ENCODE results near the gene GRAP.

Gene GRAP

DNA sequence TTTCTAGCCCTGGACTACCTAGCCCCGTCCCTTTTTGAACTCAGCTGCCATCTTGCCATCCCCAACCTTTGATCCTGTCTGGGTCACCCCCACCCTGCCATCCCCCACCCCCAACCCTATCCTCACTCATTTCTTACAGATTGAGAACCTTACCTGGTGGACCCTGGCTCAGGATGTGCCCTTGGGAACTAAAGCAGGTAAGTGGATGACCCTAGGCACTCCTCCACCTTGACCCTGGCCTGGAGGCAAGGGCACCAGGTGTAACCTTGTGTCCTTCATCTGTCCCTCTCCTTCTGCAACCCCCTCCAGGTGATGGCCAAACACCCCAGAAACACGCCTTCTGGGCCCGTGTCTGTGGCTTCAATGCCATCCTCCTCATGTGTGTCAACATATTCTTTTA lies 26.7 kb downstream of the GRAP start:
- in situ Hi-C loops (cut with MboI; ENCODE audit: low pct_unique_long_range_greater_than_20kb, low sequenced_read_pairs, unreplicated experiment): loop anchor here (25.0 kb wide), 1 partner anchor 208 kb away; no protein-coding TSS in a partner anchor
- no peak for DNase-seq (ENCODE audit: low spot score)
- TF ChIP-seq CTCF (IDR thresholded peaks at IDR 0.05; ENCODE audit: extremely low read depth, insufficient read depth, missing control alignments): no peak

DNA sequence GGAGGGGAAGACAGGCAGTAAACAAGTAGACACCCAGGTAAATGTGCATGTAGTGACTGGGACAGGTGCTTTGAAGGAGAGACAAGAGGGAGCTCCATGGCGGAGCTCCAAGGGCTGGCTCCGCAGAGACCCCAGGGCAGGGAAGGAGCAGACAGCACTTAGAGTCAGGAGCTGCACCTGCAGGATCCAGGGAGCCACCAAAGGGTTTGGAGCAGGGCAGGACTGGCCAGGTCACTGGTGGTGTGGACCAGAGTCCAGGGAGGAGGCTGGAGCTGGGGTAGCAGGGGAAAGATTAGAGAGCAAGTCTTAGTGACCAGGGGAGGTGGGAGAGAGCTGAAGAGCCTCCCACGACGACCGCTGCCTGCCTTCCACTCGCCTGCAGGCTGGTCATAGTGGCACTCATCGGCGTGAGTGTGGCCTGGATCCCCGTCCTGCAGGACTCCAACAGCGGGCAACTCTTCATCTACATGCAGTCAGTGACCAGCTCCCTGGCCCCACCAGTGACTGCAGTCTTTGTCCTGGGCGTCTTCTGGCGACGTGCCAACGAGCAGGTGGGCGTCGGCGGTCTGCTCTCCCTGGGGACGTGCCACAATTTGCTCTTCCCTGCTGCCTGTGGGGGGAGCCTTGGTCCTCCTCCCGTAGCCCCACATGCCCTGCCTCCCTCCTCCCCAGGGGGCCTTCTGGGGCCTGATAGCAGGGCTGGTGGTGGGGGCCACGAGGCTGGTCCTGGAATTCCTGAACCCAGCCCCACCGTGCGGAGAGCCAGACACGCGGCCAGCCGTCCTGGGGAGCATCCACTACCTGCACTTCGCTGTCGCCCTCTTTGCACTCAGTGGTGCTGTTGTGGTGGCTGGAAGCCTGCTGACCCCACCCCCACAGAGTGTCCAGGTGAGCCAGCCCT lies 27.5 kb downstream of the GRAP start:
- DNase-seq (ENCODE audit: low spot score): no peak
- in situ Hi-C loops (cut with MboI; ENCODE audit: low pct_unique_long_range_greater_than_20kb, low sequenced_read_pairs, unreplicated experiment): loop anchor here (25.0 kb wide), 1 partner anchor 207 kb away; no protein-coding TSS in a partner anchor
- TF ChIP-seq CTCF (IDR thresholded peaks at IDR 0.05; ENCODE audit: extremely low read depth, insufficient read depth, missing control alignments): no peak

GRCh38 chr17:19018600-19018950 lies 28.2 kb downstream of the GRAP start:
- in situ Hi-C loops (cut with MboI; ENCODE audit: low pct_unique_long_range_greater_than_20kb, low sequenced_read_pairs, unreplicated experiment): loop anchor here (25.0 kb wide), 1 partner anchor 206 kb away; no protein-coding TSS in a partner anchor
- no peak for DNase-seq (ENCODE audit: low spot score)
- TF ChIP-seq CTCF (IDR thresholded peaks at IDR 0.05; ENCODE audit: extremely low read depth, insufficient read depth, missing control alignments): no peak

GRCh38 chr17:19017804-19018599 lies 28.8 kb downstream of the GRAP start:
- in situ Hi-C loops (cut with MboI; ENCODE audit: low pct_unique_long_range_greater_than_20kb, low sequenced_read_pairs, unreplicated experiment): loop anchor here (25.0 kb wide), 1 partner anchor 206 kb away; no protein-coding TSS in a partner anchor

GRCh38 chr17:19017401-19017800 lies 29.4 kb downstream of the GRAP start:
- in situ Hi-C loops (cut with MboI; ENCODE audit: low pct_unique_long_range_greater_than_20kb, low sequenced_read_pairs, unreplicated experiment): loop anchor here (25.0 kb wide), 1 partner anchor 205 kb away; no protein-coding TSS in a partner anchor
- DNase-seq (ENCODE audit: low spot score): no peak
- TF ChIP-seq CTCF (IDR thresholded peaks at IDR 0.05; ENCODE audit: extremely low read depth, insufficient read depth, missing control alignments): no peak

More at GRCh38 chr17:19017804-19018599, 28.8 kb downstream of the GRAP start:
- no peak for TF ChIP-seq CTCF (IDR thresholded peaks at IDR 0.05; ENCODE audit: extremely low read depth, insufficient read depth, missing control alignments)
- no peak for DNase-seq (ENCODE audit: low spot score)

- in situ Hi-C loops (cut with MboI; ENCODE audit: low pct_unique_long_range_greater_than_20kb, low sequenced_read_pairs, unreplicated experiment): loop anchor here (25.0 kb wide), 1 partner anchor 205 kb away; no protein-coding TSS in a partner anchor
- DNase-seq (ENCODE audit: low spot score): no peak
- TF ChIP-seq CTCF (IDR thresholded peaks at IDR 0.05; ENCODE audit: extremely low read depth, insufficient read depth, missing control alignments): no peak
Measured at GRCh38 chr17:19016881-19017280, 29.9 kb downstream of the GRAP start.

Measured in GM13977 (cell line).